ENCODE results near the gene NPPC.

NPPC gene

GRCh38 chr2:231874944-231875343 is 51.3 kb downstream of the NPPC start:
- H2AFZ ChIP-seq (ENCODE audit: low read depth, low read length, severe bottlenecking): no peak overlapping the region
- H3K27me3 ChIP-seq (ENCODE audit: low read length): no peaks in the 10 kb centered on the region
- H3K9ac ChIP-seq (ENCODE audit: low read length): no peak overlapping the region
- no peaks in the 10 kb centered on the region for H3K36me3 ChIP-seq (ENCODE audit: low read length)
- H3K4me2 ChIP-seq (ENCODE audit: low read depth, low read length, poor library complexity, severe bottlenecking): no peak overlapping the region
- H3K9me3 ChIP-seq (ENCODE audit: insufficient read depth, low read length): no peaks in the 10 kb centered on the region
- H3K27ac ChIP-seq (ENCODE audit: low read depth, low read length): no peak overlapping the region
- H3F3A ChIP-seq (ENCODE audit: insufficient read depth): no peaks in the 10 kb centered on the region
- no peaks in the 10 kb centered on the region for H3K9me2 ChIP-seq (replicated peaks; ENCODE audit: insufficient read depth, low read length)
- no peaks in the 10 kb centered on the region for H3K79me2 ChIP-seq (ENCODE audit: insufficient read depth, low read length)
- no peak for TF ChIP-seq CTCF (IDR thresholded peaks at IDR 0.05; ENCODE audit: insufficient read depth, low read length, poor library complexity, severe bottlenecking)
- TF ChIP-seq EZH2phosphoT487 (conservative IDR thresholded peaks at IDR 0.05; ENCODE audit: low read length): no peak
- no peak overlapping the region for H3K4me3 ChIP-seq (ENCODE audit: insufficient read depth, low read length, poor library complexity, severe bottlenecking)
- H4K20me1 ChIP-seq (ENCODE audit: low read depth, low read length): no peaks in the 10 kb centered on the region
